Osteoblast (primary cell): ENCODE measurements around the gene SRPX2. TPM values are rescaled to one million over a fixed set of nuclear protein-coding genes. Genes with fewer than 3 reads are reported as not detected.

Experiments used
- DNase-seq: peaks from one replicate; pipeline ENCODE4 v3.0.0; 2011; ENCODE audit warnings: low spot score, mixed read lengths; ENCODE audit not compliant: insufficient read length; ENCODE audit errors: missing footprints
- H2AFZ ChIP-seq: 2 replicates; pipeline ENCODE4 v1.6.0; 2011; ENCODE audit warnings: mild to moderate bottlenecking, low read length
- H3K27ac ChIP-seq: 2 replicates; pipeline ENCODE4 v1.5.1; 2011; ENCODE audit warnings: mild to moderate bottlenecking, low read depth, low read length, moderate library complexity
- H3K27me3 ChIP-seq: 2 replicates; pipeline ENCODE4 v1.6.0; 2012; ENCODE audit warnings: mild to moderate bottlenecking, control low read depth, inconsistent platforms, low read length, moderate library complexity; ENCODE audit not compliant: insufficient read depth
- H3K36me3 ChIP-seq: 2 replicates; pipeline ENCODE4 v1.5.1; 2011; ENCODE audit warnings: mild to moderate bottlenecking, low read length, control low read depth, moderate library complexity; ENCODE audit not compliant: insufficient read depth
- H3K4me1 ChIP-seq: 2 replicates; pipeline ENCODE4 v1.5.1; 2011; ENCODE audit warnings: mild to moderate bottlenecking, low read length, control low read depth, moderate library complexity; ENCODE audit not compliant: insufficient read depth
- H3K4me2 ChIP-seq: 2 replicates; pipeline ENCODE4 v1.6.0; 2011; ENCODE audit warnings: mild to moderate bottlenecking, low read length; ENCODE audit not compliant: insufficient read depth
- H3K4me3 ChIP-seq: fragments of 200-600 bp; sonication (generic); 3 replicates; pipeline ENCODE4 v1.5.1; 2012; ENCODE audit warnings: mild to moderate bottlenecking, low read length, inconsistent platforms; ENCODE audit not compliant: insufficient read depth
- H3K79me2 ChIP-seq: 2 replicates; pipeline ENCODE4 v1.6.0; 2012; ENCODE audit warnings: mild to moderate bottlenecking, low read length, control low read depth, inconsistent platforms; ENCODE audit not compliant: insufficient read depth
- H3K9me3 ChIP-seq: 2 replicates; pipeline ENCODE4 v1.5.1; 2011; ENCODE audit warnings: low read depth, low read length, control low read depth
- H4K20me1 ChIP-seq: 2 replicates; pipeline ENCODE4 v1.6.0; 2012; ENCODE audit warnings: mild to moderate bottlenecking, low read length, control low read depth; ENCODE audit not compliant: insufficient read depth
- total RNA-seq: library from RNA; depleted of rRNA; stranded (reverse); fragments of >200 nt; gene quantifications from 2 replicates; pipeline ENCODE4 v1.2.3, GENCODE V29; 2012
- TF ChIP-seq, protein P1 (sequence below): IDR thresholded peaks from 2 replicates; pipeline ENCODE4 v1.5.1; 2011; ENCODE audit warnings: mild to moderate bottlenecking, low read depth, low read length, moderate library complexity; ENCODE audit errors: extremely low read depth

SRPX2 gene
- total RNA-seq, 1 donor, result 36.9 TPM

DNA sequence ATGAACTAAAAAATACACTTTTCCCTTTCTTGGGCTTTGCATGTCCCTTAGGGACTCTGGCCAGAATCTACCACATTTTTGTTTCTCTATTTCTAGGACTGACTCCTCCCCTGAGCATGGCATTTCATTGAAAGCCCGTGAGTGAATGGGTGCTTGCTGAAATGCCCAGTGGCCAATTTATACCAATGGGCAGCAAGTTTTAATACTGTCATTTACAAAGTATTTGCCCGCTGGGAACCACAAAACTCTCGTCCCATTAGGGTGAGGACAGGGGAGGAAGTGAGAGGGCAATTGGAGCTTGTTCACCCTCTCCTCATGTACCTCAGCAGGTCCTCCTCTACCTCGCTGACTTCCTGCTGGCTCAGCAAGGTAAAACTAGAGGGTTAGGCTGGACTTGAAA lies 1.1 kb downstream of the SRPX2 start:
- H3K4me2 ChIP-seq, result peak overlapping the region; percentile 91
- no peak overlapping the region for H2AFZ ChIP-seq
- H4K20me1 ChIP-seq, result no peaks in the 10 kb centered on the region
- H3K36me3 ChIP-seq, result no peaks in the 10 kb centered on the region
- TF ChIP-seq, protein P1, sequence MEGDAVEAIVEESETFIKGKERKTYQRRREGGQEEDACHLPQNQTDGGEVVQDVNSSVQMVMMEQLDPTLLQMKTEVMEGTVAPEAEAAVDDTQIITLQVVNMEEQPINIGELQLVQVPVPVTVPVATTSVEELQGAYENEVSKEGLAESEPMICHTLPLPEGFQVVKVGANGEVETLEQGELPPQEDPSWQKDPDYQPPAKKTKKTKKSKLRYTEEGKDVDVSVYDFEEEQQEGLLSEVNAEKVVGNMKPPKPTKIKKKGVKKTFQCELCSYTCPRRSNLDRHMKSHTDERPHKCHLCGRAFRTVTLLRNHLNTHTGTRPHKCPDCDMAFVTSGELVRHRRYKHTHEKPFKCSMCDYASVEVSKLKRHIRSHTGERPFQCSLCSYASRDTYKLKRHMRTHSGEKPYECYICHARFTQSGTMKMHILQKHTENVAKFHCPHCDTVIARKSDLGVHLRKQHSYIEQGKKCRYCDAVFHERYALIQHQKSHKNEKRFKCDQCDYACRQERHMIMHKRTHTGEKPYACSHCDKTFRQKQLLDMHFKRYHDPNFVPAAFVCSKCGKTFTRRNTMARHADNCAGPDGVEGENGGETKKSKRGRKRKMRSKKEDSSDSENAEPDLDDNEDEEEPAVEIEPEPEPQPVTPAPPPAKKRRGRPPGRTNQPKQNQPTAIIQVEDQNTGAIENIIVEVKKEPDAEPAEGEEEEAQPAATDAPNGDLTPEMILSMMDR, result no peak
- peaks cover 55% of the 10 kb centered on the region for H3K4me1 ChIP-seq
- DNase-seq, result no peak
- H3K27me3 ChIP-seq, result peaks cover 5% of the 10 kb centered on the region
- H3K27ac ChIP-seq, result peak overlapping the region; percentile 85
- H3K79me2 ChIP-seq, result peaks cover 13% of the 10 kb centered on the region
- H3K9me3 ChIP-seq, result no peaks in the 10 kb centered on the region
- peak overlapping the region; percentile 70 for H3K4me3 ChIP-seq

DNA sequence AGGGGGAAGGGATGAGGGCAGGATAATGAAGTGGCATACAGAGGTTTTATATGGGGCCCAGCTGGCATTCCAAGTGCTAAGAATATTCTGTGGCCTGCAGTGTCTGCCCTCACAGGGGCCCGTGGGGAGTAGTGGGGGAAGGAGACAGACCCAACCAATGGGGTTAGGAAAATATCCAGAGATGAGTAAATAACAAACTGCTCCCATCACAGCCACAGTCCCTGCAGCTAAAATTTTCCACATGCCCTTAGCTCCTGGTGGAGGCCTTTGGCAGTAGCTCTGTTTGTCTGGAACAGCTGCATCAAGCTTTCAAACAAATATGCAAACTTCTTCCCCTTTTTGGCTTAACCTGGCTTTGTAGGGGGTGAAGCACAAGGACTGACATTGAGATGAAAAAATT lies 3.1 kb downstream of the SRPX2 start:
- Histone ChIP-seq H3K4me1 (peaks cover 60% of the 10 kb centered on the region), H3K36me3 (no peaks in the 10 kb centered on the region), H3K4me3 (no peak overlapping the region), H3K27me3 (peaks cover 8% of the 10 kb centered on the region), H3K27ac (peak overlapping the region; percentile 82), H3K4me2 (peak overlapping the region; percentile 91), H4K20me1 (no peaks in the 10 kb centered on the region), H3K79me2 (peaks cover 13% of the 10 kb centered on the region), H3K9me3 (no peaks in the 10 kb centered on the region), H2AFZ (no peak overlapping the region)
- TF ChIP-seq, protein P1, result no peak
- no peak for DNase-seq

DNA sequence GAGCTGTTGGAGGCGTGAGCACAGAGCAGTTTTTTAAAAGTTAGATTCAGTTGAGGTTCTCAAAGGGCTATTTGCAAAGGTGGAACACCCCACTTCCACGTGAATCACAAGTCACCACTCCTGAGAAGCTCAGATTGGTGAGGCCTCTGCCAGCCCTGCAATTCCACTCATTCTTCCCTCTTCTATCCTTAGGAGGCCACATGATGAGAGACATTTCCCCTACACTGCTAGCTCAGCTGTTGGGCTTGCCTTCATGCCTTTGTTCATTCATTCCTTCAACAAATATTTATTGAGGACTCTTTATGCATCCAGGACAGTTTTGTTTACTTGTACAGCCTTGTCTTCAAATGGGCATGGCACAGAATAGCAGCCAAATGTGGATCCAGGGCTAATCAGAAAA lies 3.7 kb downstream of the SRPX2 start:
- Histone ChIP-seq H4K20me1 (no peaks in the 10 kb centered on the region), H3K9me3 (no peaks in the 10 kb centered on the region), H3K4me2 (peak overlapping the region; percentile 52), H3K27me3 (peaks cover 8% of the 10 kb centered on the region), H3K4me3 (no peak overlapping the region), H3K4me1 (peaks cover 60% of the 10 kb centered on the region), H3K36me3 (no peaks in the 10 kb centered on the region), H2AFZ (no peak overlapping the region), H3K27ac (peak overlapping the region; percentile 82), H3K79me2 (peaks cover 13% of the 10 kb centered on the region)
- TF ChIP-seq, protein P1, result no peak
- peak; percentile 31 for DNase-seq

DNA sequence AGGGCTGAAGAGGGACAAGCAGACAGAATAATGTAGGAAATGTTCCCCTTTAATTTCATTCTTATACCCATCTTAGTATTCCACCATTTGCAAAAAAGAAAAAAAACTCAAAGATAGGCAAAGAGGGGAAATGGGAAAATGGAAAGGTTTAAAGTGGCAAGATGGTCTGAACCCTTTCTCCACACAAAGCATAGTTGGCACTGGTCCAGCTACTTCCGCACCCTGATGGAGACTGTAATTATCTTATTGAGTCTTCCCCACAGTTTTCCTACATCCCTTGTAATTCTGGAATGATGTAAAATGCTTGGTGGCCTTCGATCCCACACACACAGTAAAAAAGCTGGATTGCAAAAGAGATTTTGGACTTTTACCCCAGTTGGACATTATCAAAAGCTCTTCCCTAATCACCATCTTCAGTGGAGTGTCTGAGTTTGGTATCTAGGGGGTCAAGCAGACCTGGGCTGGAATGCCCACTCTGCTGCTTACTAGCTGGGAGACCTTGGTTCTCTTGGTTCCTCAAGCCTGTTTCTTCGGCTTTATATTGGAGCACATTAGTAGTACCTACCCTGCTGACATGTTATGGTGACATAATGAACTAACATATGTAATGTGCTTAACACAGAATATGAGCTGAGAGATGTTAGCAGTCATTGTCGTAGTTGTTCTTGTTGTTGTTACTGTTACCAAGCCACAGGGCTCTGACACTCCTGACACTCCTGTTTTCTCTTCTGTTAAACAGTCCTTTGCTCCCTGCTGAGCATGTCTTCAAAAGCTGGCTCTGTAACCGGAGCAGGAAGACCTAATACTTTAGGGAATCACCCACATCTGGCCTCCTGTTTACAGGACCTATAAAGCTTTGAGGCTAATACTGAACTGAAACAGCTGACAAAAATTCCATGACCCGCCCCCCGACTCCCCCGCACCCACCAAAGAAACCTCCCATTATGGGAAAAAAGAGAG lies 4.7 kb downstream of the SRPX2 start:
- Histone ChIP-seq H3K4me1 (peaks cover 54% of the 10 kb centered on the region), H4K20me1 (no peaks in the 10 kb centered on the region), H3K27me3 (peaks cover 8% of the 10 kb centered on the region), H3K4me2 (peak overlapping the region; percentile 52), H3K79me2 (peaks cover 13% of the 10 kb centered on the region), H2AFZ (no peak overlapping the region), H3K27ac (peak overlapping the region; percentile 82), H3K9me3 (no peaks in the 10 kb centered on the region), H3K4me3 (peak overlapping the region; percentile 5), H3K36me3 (no peaks in the 10 kb centered on the region)
- TF ChIP-seq, protein P1, result no peak
- DNase-seq, result no peak
